Uterus (tissue), 2 donors: ENCODE data around the gene UBTF.

Experiments used
- POLR2A ChIP-seq, 2 donors: fragments of 450-650 bp; IDR thresholded peaks; one replicate each; pipeline ENCODE4 v1.6.1; 2016; ENCODE audit warnings: antibody characterized with exemption in 2 of 2, mild to moderate bottlenecking in 1 of 2, moderate library complexity in 1 of 2
- TF ChIP-seq, protein P1 (sequence below), 4 experiments: fragments of 200-600 bp in 2 of 4; fragments of 450-650 bp in 2 of 4; sonication (generic) in 2 of 4; IDR thresholded peaks; one replicate each; pipeline ENCODE4 v1.5.1; 2016 to 2019; ENCODE audit warnings: antibody characterized with exemption in 4 of 4, mild to moderate bottlenecking in 2 of 4, moderate library complexity in 1 of 4

GRCh38 chr17:44254361-44255095, 35.1 kb upstream of the UBTF start:
- no peak for TF ChIP-seq POLR2A (IDR thresholded peaks at IDR 0.05)
- TF ChIP-seq, protein P1, sequence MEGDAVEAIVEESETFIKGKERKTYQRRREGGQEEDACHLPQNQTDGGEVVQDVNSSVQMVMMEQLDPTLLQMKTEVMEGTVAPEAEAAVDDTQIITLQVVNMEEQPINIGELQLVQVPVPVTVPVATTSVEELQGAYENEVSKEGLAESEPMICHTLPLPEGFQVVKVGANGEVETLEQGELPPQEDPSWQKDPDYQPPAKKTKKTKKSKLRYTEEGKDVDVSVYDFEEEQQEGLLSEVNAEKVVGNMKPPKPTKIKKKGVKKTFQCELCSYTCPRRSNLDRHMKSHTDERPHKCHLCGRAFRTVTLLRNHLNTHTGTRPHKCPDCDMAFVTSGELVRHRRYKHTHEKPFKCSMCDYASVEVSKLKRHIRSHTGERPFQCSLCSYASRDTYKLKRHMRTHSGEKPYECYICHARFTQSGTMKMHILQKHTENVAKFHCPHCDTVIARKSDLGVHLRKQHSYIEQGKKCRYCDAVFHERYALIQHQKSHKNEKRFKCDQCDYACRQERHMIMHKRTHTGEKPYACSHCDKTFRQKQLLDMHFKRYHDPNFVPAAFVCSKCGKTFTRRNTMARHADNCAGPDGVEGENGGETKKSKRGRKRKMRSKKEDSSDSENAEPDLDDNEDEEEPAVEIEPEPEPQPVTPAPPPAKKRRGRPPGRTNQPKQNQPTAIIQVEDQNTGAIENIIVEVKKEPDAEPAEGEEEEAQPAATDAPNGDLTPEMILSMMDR (IDR thresholded peaks at IDR 0.05), result no peak
